HG02973 (cell line): Measurements from ENCODE around the gene NINL.

Source experiments
- ATAC-seq: cut with Tn5 transposase; IDR thresholded peaks from one replicate; pipeline ENCODE4 v1.9.1; 2021; ENCODE audit warnings: moderate library complexity; ENCODE audit not compliant: unreplicated experiment

The NINL gene

GRCh38 chr20:25535762-25536161 is 49.6 kb downstream of the NINL start:
- no peak for ATAC-seq

- no peak for ATAC-seq
Measured at GRCh38 chr20:25534845-25535244, 50.5 kb downstream of the NINL start.

DNA sequence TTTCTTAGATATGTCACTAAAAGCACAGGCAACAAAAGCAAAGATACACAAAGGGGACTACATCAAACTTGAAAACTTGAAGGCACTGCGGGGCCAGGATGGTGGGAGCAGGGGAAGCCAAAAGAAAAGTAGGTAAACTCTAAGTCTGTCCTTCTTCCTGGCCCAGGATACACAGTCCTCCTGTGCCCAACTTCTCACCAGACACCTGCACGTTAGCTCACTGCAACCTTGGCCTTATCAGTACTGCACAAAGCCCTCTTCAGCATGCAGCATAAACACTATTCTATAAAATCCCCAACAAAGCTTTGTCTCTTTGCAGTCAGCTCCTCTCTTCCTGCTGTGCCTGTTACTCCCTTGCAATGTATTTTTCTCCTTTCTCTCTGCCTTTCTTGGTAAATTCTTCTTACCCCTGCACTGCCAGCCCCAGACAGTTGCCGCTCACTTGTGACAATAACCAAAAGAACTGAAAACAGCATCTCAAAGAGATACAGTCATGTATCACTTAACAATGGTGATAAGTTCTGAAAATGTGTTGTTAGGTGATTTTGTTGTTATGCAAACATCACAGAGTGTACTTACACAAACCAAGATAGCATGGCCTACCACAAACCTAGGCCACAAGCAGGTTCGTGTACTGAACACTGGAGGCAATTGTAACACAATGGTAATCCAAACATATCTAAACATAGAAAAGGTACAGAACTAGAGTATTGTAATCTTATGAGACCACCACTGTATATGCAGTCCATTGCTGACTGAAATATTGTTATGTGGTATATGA is 51.2 kb downstream of the NINL start:
- no peak for ATAC-seq

- ATAC-seq, result no peak
Measured at GRCh38 chr20:25532971-25533391, 52.4 kb downstream of the NINL start.

- ATAC-seq, result no peak
Measured at GRCh38 chr20:25532015-25532751, 53.1 kb downstream of the NINL start.

DNA sequence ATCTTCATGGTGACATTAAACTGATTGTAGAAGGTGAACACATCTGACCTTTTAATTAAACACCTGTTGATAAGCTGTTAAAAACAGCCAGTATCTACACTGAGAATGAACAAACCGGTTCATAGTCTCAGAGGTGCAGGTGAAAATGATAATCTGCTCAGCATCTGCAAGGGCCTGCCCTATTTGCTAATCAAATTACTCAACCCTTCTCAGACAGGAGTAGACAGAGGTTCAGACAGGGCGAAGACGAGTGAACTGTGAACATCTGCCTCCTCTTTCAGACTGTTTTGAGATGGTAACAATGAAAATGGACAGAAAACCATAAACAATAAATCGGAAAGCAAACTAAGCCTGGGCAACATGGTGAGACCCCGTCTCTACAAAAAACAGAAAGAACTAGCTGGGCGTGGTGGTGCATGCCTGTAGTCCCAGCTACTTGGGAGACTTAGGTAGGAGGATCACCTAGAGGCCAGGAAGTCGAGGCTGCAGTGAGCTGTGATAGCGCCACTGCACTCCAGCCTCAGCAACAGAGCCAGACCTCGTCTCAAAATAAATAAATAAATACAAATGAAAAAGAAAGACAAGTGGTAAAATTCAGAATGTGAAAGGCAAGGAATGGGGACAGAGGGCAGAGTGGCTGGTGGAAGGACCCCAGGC is 55.9 kb downstream of the NINL start:
- no peak for ATAC-seq

DNA sequence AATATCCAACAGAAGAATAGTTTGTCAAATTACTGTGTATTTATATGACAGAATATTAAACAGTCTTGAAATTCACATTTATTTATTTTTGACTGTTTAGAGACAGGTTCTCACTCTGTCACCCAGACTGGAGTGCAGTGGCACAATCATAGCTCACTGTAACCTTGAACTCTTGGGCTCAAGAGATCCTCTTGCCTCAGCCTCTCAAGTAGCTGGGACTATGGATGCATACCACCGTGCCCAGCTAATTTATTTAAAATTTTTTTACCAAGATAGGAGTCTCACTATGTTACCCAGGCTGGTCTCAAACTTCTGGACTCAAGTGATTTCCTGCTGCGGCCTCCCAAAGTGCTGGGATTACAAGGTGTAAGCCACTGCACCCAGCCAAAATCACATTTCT is 57.4 kb downstream of the NINL start:
- ATAC-seq, result no peak

DNA sequence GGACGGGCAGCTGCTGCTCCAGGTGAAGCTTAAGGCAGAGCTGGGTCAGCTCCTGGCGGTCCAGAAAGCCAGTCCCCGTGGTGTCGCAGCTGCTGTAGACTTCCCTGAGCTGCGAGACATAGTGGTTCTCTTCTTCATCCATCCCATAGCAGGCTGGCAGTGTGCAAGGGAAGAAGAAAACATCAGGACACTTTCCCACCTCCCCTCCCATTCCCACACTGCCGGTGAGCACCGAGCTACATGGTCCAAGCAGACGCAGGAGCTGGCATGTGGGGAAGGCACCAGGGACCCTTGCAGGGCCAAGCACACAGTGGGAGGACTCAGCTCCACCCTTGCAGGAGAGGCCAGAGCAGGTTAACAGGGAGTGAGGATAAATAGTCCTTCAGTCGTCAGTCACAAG is 58.9 kb downstream of the NINL start:
- no peak for ATAC-seq

DNA sequence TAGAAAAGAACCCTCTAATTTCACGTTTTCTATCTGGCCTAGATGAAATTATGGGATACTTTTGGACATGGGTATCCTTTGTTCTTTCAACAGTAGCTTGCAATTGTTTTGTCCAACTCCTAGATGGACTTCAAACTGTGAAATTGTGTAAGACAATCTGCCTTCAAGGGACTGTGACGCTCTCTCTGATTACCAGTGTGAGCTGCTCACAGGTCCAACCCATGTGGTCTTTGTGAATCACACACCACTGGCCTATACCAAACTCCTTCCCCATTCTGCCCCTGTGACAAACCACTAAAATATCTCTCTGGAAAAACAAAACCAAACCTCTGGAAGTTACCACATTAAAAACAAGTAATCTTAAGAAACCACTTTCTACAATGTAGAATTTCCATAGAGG is 59.5 kb downstream of the NINL start:
- no peak for ATAC-seq

- no peak for ATAC-seq
Measured at GRCh38 chr20:25525295-25525694, 60.0 kb downstream of the NINL start.

- ATAC-seq, result no peak
Measured at GRCh38 chr20:25521382-25521781, 63.9 kb downstream of the NINL start.

DNA sequence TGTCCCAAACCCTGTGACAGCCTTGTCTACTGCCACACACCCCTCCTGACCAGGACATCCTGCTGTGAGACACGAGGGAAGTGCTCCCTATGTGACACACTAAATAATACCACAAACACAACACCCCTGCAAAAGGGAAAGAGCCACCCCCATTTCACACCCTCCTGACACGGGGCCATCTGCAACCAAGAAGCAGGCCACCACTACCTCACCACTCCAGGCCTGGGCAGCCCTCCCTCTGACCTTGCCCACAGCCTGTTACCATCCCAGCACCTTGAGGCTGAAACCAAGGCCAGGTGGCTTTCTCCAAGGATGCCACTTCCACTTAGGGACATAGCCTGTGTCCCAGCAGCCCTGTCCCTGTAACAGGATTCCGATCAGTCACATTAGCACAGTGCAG is 68.2 kb downstream of the NINL start:
- no peak for ATAC-seq

DNA sequence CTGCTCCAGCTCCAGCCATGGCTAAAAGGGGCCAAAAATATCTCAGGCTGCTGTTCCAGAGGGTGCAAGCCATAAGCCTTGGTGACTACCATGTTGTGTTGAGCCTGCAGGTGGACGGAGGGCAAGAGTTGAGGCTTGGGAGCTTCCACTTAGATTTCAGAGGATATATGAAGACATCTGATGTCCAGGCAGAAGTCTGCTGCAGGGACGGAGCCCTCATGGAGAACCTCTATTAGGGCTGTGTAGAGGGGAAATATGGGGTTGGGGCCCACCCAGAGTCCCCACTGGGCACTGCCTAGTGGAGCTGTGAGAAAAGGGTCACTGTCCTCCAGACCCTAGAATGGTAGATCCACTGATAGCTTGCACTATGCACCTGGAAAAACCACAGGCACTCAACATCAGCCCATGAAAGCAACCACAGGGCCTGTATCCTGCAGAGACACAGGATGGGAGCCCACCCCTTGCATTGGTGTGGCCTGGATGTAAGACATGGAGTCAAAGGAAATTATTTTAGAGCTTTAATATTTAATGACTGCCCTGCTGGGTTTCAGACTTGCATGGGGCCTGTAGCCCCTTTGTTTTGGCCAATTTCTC is 70.5 kb downstream of the NINL start:
- ATAC-seq, result no peak

DNA sequence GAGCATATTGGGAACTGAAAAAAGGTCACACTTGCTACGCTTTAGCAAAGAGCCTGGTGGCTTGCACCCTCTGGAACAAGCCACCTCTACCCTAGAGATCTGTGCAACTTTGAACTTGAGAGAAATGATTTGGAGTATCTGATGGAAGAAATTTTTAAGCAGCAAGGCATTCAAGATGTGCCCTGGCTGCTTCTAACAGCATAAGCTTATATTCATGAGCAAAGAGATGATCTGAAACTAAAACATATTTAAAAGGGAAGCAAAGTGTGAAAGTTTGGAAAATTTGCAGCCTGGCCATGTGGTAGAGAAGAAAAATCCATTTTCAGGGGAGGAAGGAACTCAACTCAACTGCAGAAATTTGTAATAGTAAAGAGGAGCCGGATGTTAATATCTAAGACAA is 71.1 kb downstream of the NINL start:
- ATAC-seq, result no peak

DNA sequence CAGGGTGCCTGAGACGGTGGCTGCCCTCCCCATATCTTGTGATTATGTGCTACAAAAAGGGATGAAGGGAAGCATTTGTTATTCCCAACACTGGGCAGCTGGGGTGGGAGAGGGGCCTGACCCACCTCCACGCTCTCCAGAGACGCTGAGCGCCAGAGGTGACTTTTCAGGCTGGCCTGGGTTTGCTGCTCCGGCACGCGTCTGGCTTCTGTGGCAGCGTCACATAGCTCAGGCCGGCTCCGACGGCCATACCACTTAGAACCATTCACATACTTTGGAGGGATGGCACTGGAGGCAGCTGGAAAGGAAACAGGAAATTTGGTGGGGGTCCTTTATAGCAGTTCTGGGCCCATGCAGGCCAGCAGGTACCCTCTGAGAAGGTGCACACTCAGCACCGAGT is 72.6 kb downstream of the NINL start:
- ATAC-seq, result no peak

DNA sequence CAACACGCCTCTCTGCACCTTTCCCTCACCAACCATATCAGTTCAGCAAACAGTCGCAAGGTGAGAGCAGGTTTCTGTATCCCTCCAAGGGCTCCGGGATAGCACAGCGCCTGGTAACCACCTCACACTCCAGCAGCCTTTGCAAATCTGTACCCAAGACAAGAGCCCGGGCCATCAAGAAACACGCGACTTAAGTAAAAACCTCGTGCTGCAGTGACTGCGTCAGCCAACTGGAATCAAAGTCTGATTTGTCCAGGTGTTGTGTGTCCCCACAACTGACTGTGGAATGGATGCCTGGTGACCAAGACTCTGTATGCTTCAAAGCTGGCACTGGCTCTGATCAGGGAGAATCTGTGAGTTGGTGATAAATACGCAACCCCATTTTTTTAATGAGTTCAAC is 74.1 kb downstream of the NINL start:
- ATAC-seq, result no peak

- no peak for ATAC-seq
Measured at GRCh38 chr20:25510721-25511120, 74.6 kb downstream of the NINL start.

DNA sequence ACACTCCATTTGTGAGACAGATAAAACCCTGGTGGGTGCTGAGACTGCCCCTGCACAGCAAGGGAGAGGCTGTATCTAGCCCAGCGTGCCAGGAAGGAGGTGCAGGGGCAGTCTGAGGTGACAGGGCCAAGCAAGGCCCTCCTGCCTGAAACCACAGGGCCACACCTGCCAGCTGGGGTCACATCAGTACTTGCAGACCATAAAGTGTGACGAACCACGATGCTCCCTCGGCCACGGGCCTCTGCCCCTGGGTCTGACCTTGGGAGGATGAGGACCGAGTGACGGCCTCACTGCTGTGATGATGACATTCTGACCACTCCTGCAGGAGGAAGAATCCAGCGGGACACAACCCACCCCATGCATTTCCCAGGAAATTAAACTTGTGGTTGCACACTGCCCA is 75.1 kb downstream of the NINL start:
- no peak for ATAC-seq

DNA sequence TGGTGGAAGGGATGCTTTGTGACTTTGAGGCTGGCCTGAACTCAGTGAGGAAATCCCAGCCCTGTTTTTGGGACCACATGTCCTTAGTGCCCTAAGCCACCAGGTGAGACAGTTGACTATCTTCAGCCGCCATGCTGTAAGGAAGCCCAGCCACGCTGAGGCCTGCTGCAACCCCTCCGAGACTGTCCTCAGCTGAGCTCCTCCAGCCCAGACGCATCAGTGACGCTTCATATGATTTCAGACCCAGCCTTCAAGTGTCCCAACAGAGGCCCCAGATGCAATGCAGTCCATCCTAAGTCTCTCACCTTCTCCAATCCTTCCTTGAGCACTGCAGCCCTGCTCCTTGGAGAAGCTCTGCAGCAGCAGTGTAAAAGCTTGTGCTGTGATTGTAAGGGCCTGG is 76.2 kb downstream of the NINL start:
- no peak for ATAC-seq

GRCh38 chr20:25508083-25508770 is 77.1 kb downstream of the NINL start:
- no peak for ATAC-seq
